ENCODE measurements around the gene PRAC2.

DNA sequence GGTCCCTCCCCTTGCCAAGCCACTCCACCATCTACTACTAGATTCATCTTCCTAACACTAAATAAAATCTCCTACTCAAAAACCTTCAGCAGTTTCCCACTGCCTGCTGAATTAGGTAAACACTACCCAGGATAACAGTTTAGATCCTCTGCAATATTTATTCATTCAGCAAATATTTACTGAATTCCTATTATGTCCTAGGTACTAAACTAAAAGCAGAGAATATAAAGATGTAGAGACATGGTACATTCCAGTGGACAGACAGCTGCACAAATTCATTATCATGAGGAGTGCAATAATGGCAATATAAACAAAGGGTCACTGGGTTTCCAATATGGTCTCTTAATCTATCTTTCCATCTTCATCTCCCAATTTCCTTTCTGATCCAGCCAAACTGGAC lies 36.3 kb downstream of the PRAC2 start:
- TF ChIP-seq POLR2A (IDR thresholded peaks at IDR 0.05): no peak
- TF ChIP-seq, protein P1, sequence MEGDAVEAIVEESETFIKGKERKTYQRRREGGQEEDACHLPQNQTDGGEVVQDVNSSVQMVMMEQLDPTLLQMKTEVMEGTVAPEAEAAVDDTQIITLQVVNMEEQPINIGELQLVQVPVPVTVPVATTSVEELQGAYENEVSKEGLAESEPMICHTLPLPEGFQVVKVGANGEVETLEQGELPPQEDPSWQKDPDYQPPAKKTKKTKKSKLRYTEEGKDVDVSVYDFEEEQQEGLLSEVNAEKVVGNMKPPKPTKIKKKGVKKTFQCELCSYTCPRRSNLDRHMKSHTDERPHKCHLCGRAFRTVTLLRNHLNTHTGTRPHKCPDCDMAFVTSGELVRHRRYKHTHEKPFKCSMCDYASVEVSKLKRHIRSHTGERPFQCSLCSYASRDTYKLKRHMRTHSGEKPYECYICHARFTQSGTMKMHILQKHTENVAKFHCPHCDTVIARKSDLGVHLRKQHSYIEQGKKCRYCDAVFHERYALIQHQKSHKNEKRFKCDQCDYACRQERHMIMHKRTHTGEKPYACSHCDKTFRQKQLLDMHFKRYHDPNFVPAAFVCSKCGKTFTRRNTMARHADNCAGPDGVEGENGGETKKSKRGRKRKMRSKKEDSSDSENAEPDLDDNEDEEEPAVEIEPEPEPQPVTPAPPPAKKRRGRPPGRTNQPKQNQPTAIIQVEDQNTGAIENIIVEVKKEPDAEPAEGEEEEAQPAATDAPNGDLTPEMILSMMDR (IDR thresholded peaks at IDR 0.05): no peak

Measured in body of pancreas (tissue), 4 donors.